ENCODE measurements around the gene MYO5C.
A peak's percentile ranks its signal among the peaks of the same experiment; 100 is the strongest.
"Not testable (repeated sequence)": the region's sequence is repeated elsewhere in the genome, so short reads cannot be mapped to it uniquely, and the experiment has no call there.

Gene MYO5C

GRCh38 chr15:52309154-52309548, 13.5 kb upstream of the MYO5C start:
- no peak for DNase-seq

- DNase-seq: no peak
Measured at GRCh38 chr15:52308446-52309153, 13.0 kb upstream of the MYO5C start.

GRCh38 chr15:52307847-52308246, 12.2 kb upstream of the MYO5C start:
- no peak for DNase-seq

- DNase-seq: no peak
Measured at GRCh38 chr15:52306270-52306669, 10.7 kb upstream of the MYO5C start.

- DNase-seq: no peak
Measured at GRCh38 chr15:52303093-52303772, 7.6 kb upstream of the MYO5C start.

GRCh38 chr15:52301265-52301847, 5.8 kb upstream of the MYO5C start:
- no peak for DNase-seq

- no peak for DNase-seq
Measured at GRCh38 chr15:52294881-52295420, 653 bp downstream of the MYO5C start.

- DNase-seq: no peak
Measured at GRCh38 chr15:52292780-52293392, 2.7 kb downstream of the MYO5C start.

GRCh38 chr15:52291204-52291603, 4.4 kb downstream of the MYO5C start:
- DNase-seq: no peak

GRCh38 chr15:52290800-52291199, 4.8 kb downstream of the MYO5C start:
- DNase-seq: no peak

GRCh38 chr15:52290329-52290728, 5.3 kb downstream of the MYO5C start:
- no peak for DNase-seq

- peak in 6 of 56 donors; percentile 17 to 51 (median 30) for DNase-seq
Measured at GRCh38 chr15:52289629-52290081, 5.9 kb downstream of the MYO5C start.

- DNase-seq: no peak
Measured at GRCh38 chr15:52288986-52289385, 6.6 kb downstream of the MYO5C start.

- no peak for DNase-seq
Measured at GRCh38 chr15:52288051-52288942, 7.3 kb downstream of the MYO5C start.

GRCh38 chr15:52287114-52287513, 8.5 kb downstream of the MYO5C start:
- peak in 15 of 56 donors; percentile 6 to 64 (median 41) for DNase-seq

GRCh38 chr15:52285941-52286340, 9.7 kb downstream of the MYO5C start:
- not testable (repeated sequence) for DNase-seq

GRCh38 chr15:52284164-52284563, 11.4 kb downstream of the MYO5C start:
- DNase-seq: peak in 6 of 56 donors; percentile 16 to 59 (median 30)

- no peak for DNase-seq
Measured at GRCh38 chr15:52283281-52283680, 12.3 kb downstream of the MYO5C start.

- DNase-seq: no peak
Measured at GRCh38 chr15:52282418-52282817, 13.2 kb downstream of the MYO5C start.

Measured in nucleus accumbens (tissue), 56 donors.